WERI-Rb-1 (cell line): Measurements from ENCODE around the gene SCN9A.

Experiments used
- DNase-seq: peaks from one replicate; pipeline ENCODE4 v3.0.0-alpha.2; 2020
- H3K27ac ChIP-seq: fragments of 250-450 bp; sonication (Bioruptor Pico); 2 replicates; pipeline ENCODE4 v1.5.1; 2020; ENCODE audit warnings: mild to moderate bottlenecking, moderate library complexity
- H3K27me3 ChIP-seq: fragments of 250-450 bp; sonication (Bioruptor Pico); 2 replicates; pipeline ENCODE4 v1.5.1; 2021; ENCODE audit warnings: mild to moderate bottlenecking, low read depth, moderate library complexity; ENCODE audit not compliant: insufficient read depth, severe bottlenecking
- H3K36me3 ChIP-seq: fragments of 250-450 bp; sonication (Bioruptor Pico); 2 replicates; pipeline ENCODE4 v1.5.1; 2020; ENCODE audit warnings: mild to moderate bottlenecking, moderate library complexity
- H3K4me3 ChIP-seq: 2 replicates; pipeline ENCODE4 v1.5.1; 2011; ENCODE audit warnings: low read depth, mild to moderate bottlenecking, control low read depth, low read length
- H3K9me3 ChIP-seq: fragments of 250-450 bp; sonication (Bioruptor Pico); 2 replicates; pipeline ENCODE4 v1.5.1; 2021; ENCODE audit warnings: mild to moderate bottlenecking, moderate library complexity; ENCODE audit not compliant: severe bottlenecking
- CTCF ChIP-seq: IDR thresholded peaks from 2 replicates; pipeline ENCODE4 v1.5.1; 2011; ENCODE audit warnings: low read depth, mild to moderate bottlenecking, control low read depth, inconsistent platforms, low read length

SCN9A gene

DNA sequence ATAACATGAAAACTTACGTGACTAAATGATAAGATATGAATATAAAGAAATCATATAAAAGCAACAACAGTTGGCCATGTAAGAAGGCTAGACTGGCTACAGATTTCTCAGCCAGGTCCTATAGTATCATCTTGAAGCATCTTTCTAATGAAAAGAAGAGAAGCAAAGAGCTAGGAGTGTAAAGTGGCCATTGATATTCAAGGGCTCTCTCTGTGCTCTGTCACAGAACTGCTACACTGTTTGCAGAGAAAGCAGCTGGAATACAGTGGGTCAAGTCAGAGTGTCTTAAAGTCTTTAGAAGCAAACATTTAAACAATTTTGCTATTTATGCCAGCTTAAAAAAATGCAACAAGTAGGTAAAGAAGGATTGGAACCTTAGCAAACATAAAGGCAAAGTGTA is 118.8 kb downstream of the SCN9A start:
- Histone ChIP-seq H3K4me3 (no peak overlapping the region), H3K36me3 (no peaks in the 10 kb centered on the region), H3K9me3 (no peaks in the 10 kb centered on the region), H3K27ac (no peak overlapping the region), H3K27me3 (no peaks in the 10 kb centered on the region)
- TF ChIP-seq CTCF, result no peak
- no peak for DNase-seq

- no peaks in the 10 kb centered on the region for H3K9me3 ChIP-seq
- H3K27me3 ChIP-seq, result no peaks in the 10 kb centered on the region
- no peak overlapping the region for H3K4me3 ChIP-seq
- DNase-seq, result no peak
- TF ChIP-seq CTCF, result no peak
- no peaks in the 10 kb centered on the region for H3K36me3 ChIP-seq
- no peak overlapping the region for H3K27ac ChIP-seq
Measured at GRCh38 chr2:166249318-166249717, 126.4 kb downstream of the SCN9A start.

DNA sequence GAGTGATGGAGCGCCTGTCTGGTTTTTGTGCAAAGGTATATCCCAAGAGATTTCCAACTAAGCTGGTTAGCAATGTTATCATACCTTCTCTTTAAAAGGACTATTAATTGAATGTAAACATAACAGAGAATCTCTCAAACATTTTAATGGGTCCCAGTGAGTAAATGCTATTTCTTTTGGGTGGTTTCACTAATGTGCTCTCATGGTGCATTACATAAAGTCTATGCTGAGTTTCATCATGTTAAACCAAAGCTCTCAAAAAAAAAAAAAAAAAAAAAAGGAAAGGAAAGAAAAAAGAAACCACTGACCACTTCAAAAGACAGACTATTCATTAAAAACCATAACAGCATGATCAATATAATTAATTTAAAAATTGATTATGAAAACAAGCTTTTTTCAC is 128.8 kb downstream of the SCN9A start:
- DNase-seq, result no peak
- no peak overlapping the region for H3K4me3 ChIP-seq
- no peaks in the 10 kb centered on the region for H3K27me3 ChIP-seq
- H3K27ac ChIP-seq, result no peak overlapping the region
- H3K36me3 ChIP-seq, result no peaks in the 10 kb centered on the region
- no peak for TF ChIP-seq CTCF
- no peaks in the 10 kb centered on the region for H3K9me3 ChIP-seq

DNA sequence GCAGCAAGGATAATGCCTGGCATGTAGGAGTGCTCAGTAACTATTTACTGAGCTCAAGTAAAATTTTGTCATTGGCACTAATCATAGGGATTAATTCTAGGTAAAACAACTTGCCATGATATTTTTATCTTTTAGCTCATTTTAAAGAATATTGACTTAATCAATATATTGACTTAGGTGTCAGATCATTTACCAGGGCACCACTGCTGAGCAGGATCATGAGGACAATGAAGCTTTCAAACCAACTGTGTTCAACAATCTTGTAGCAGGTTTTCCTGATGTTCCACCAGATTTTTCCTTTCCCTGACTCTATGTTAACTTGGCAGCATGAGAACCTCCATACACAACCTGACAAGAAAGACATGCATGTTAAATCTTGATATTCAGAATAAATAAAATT is 133.4 kb downstream of the SCN9A start:
- no peaks in the 10 kb centered on the region for H3K9me3 ChIP-seq
- H3K27ac ChIP-seq, result no peak overlapping the region
- TF ChIP-seq CTCF, result no peak
- no peak for DNase-seq
- no peaks in the 10 kb centered on the region for H3K36me3 ChIP-seq
- no peaks in the 10 kb centered on the region for H3K27me3 ChIP-seq
- H3K4me3 ChIP-seq, result no peak overlapping the region

GRCh38 chr2:166240387-166241313 is 135.1 kb downstream of the SCN9A start:
- DNase-seq, result no peak
- H3K9me3 ChIP-seq, result no peaks in the 10 kb centered on the region
- no peak overlapping the region for H3K27ac ChIP-seq
- no peak overlapping the region for H3K4me3 ChIP-seq
- no peaks in the 10 kb centered on the region for H3K36me3 ChIP-seq
- no peak for TF ChIP-seq CTCF
- no peaks in the 10 kb centered on the region for H3K27me3 ChIP-seq

- no peak for TF ChIP-seq CTCF
- H3K36me3 ChIP-seq, result no peaks in the 10 kb centered on the region
- no peaks in the 10 kb centered on the region for H3K27me3 ChIP-seq
- no peak overlapping the region for H3K27ac ChIP-seq
- H3K4me3 ChIP-seq, result no peak overlapping the region
- H3K9me3 ChIP-seq, result no peaks in the 10 kb centered on the region
- no peak for DNase-seq
Measured at GRCh38 chr2:166239548-166239947, 136.2 kb downstream of the SCN9A start.
